Epidermal melanocyte (primary cell): ENCODE results near the gene TOPORS.
"Not testable (repeated sequence)": the region's sequence is repeated elsewhere in the genome, so short reads cannot be mapped to it uniquely, and the experiment has no call there.

Source experiments
- DNase-seq: peaks from one replicate; pipeline ENCODE4 v3.0.0; 2011; ENCODE audit warnings: low spot score; ENCODE audit not compliant: insufficient read length

Gene TOPORS

DNA sequence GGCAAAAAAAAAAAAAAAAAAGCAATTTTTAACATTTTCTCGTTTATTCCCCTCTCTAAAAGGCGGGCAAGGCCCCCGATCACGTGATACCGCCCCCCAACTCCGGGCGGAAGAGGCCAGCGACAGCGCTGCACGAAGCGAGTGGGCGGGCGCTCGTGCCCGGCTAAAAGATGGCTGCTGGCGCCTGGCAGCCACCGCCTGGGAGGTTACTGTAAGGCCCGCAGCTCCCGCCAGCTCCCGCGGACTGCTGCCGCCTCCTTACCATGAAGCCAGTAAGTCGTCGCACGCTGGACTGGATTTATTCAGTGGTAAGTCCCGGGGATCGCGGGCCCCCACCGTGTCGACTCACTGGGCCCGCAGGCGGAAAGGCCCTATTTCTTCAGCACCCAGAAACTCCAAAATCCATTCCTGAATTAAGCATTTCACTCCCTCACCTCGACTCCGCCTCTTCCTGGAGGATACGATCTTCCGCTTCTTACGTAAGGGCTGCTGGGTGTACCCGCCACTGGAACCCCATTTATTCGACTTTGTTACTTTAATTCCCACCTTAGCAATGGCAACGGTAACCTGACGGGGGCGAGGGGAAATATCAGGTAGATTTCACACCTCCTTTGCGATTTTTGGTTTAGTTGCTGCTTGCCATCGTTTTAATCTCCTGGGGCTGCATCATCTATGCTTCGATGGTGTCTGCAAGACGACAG is at the start of gene TOPORS, which contains the start of gene SMIM27:
Gene TOPORS, minus strand, starts transcription at position 415 of the 701 bp plus-strand sequence. Its CDS starts 150 bp downstream, at position 265.
Gene SMIM27, plus strand, starts transcription at position 156 of the 701 bp plus-strand sequence. Its CDS starts 108 bp downstream, at position 264.
- DNase-seq = peak; percentile 83

GRCh38 chr9:32599021-32599420 is 46.6 kb upstream of the TOPORS start:
- not testable (repeated sequence) for DNase-seq

GRCh38 chr9:32596936-32597335 is 44.5 kb upstream of the TOPORS start:
- DNase-seq = no peak

DNA sequence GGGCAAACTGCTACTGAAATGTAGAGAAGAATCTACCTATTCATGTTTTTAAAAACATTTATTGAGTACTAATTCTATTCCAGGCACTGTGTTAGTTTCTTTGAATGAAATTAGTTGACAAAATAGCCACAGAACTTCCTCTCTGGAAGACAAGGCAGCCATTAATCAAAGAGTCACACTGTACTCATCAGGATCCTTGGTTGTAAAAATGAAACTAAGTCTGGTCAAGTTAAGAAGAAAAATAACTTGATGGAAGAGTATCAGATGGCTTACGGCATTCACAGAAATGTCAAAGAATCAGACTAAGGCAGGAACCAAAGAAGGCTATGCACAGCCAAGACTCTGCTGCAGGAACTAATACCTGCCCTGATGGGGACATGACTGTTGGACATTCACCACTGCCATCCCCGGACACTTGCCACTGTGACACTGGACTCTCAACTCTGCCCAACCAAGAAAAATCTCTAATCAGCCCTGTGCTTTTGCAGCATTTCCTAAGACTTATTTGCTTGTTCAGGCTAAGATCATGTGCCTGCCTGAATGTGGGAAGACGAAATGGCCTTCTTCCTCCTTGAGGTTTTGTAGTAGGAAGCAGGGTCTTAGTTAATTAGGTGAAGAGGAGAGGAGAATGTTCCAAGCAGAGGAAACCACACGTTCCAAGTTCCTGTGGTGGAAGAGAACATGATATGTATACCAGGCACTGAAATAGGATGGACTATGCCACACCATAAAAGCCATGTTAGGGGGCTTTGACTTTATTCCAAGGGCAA is 43.9 kb upstream of the TOPORS start:
- no peak for DNase-seq

DNA sequence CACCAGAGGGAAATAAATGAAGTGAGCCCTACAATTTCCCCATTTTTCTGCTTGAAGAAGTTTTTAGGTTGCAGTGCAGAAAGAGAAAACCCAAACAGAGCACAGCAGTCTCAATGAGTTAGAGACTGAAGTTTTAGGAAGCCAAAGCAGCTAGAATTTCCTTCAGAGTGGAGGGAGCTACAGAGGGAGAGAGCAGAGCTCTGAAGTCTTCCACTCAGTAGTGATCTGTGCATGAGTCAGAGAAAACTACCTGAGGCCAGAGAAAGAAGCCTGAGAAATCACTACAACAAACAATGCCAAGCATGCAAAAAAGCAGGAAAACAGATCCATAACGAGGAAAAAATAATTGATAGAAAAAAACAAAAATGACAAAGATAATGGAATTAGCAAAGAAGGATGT is 38.5 kb upstream of the TOPORS start:
- DNase-seq = no peak

GRCh38 chr9:32590476-32590875 is 38.1 kb upstream of the TOPORS start:
- no peak for DNase-seq

- DNase-seq = peak; percentile 78
These were observed 36.8 kb upstream of the TOPORS start for GRCh38 chr9:32589083-32589723.

GRCh38 chr9:32587901-32588300 is 35.5 kb upstream of the TOPORS start:
- DNase-seq = no peak

GRCh38 chr9:32584784-32585183 is 32.4 kb upstream of the TOPORS start:
- DNase-seq = no peak

DNA sequence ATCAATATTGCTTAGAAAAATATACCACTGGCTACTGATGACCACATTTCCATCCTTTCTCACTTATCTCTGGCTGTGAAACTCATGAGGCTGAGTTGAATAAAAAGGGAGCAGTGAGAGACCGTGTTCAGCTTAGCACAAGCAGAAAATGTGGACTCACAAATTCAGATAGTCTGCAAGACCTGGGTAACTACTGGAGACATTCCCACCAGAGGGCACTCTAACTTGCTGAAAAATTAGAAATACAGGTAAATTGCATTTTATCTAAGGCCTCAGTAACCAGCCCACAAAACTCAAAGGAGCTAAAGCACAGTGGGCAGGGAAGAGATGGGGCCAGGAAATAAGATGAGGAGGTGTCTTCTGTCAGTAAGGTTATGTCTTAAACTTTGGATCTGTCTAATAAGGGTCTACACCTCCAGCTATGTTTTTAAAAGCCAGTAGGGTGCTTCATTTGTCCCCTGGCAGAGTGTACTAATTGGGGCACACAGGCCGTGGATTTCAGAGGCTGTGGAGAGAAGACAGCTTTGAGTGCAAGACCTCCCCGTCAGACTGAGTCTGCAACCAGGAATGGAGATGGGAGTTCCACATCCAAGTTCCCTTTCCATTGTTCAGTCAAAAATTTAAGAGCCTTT is 29.2 kb upstream of the TOPORS start:
- no peak for DNase-seq

- DNase-seq = no peak
These were observed 28.4 kb upstream of the TOPORS start for GRCh38 chr9:32580631-32581300.

- no peak for DNase-seq
These were observed 27.4 kb upstream of the TOPORS start for GRCh38 chr9:32579706-32580331.

DNA sequence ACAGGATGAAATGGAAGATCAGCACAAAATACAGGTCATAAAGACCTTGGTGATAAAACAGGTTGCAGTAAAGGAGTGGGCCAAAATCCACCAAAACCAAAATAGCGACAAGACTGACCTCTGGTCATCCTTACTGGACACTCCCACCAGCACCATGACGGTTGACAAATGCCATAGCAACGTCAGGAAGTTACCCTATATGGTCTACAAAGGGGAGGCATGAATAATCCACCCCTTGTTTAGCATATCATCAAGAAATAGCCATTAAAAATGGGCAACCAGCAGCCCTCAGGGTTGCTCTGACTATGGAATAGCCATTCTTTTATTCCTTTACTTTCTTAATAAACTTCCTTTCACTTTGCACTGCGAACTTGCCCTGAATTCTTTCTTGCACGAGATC is 26.6 kb upstream of the TOPORS start:
- DNase-seq = no peak

DNA sequence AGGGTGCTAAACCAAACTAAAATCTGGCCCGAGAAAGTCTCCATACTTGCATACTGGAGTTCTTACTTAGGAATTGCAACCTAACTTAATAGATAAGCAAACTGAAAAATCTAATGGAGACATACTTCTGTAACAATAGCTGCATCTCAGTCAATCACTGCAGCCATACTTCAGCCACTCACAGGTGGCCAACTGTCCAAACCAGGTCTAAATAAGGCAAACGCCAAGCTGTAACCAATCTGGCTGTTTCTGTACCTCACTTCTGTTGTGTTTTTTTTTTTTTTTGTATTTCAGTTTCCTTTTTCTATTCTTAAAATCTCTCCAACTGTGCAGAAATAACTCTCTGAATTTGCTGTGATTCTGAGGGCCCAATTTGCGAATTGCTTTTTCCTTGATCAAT is 24.9 kb upstream of the TOPORS start:
- DNase-seq = no peak

GRCh38 chr9:32574858-32575257 is 22.5 kb upstream of the TOPORS start:
- DNase-seq = no peak

- DNase-seq = no peak
These were observed 21.4 kb upstream of the TOPORS start for GRCh38 chr9:32573821-32574220.

- DNase-seq = peak; percentile 91
These were observed 20.6 kb upstream of the TOPORS start, which contains the start of gene NDUFB6 for GRCh38 chr9:32572900-32573523. Gene NDUFB6 (minus strand): TSS chr9:32573159. CDS start chr9:32573060, 99 bp downstream.

DNA sequence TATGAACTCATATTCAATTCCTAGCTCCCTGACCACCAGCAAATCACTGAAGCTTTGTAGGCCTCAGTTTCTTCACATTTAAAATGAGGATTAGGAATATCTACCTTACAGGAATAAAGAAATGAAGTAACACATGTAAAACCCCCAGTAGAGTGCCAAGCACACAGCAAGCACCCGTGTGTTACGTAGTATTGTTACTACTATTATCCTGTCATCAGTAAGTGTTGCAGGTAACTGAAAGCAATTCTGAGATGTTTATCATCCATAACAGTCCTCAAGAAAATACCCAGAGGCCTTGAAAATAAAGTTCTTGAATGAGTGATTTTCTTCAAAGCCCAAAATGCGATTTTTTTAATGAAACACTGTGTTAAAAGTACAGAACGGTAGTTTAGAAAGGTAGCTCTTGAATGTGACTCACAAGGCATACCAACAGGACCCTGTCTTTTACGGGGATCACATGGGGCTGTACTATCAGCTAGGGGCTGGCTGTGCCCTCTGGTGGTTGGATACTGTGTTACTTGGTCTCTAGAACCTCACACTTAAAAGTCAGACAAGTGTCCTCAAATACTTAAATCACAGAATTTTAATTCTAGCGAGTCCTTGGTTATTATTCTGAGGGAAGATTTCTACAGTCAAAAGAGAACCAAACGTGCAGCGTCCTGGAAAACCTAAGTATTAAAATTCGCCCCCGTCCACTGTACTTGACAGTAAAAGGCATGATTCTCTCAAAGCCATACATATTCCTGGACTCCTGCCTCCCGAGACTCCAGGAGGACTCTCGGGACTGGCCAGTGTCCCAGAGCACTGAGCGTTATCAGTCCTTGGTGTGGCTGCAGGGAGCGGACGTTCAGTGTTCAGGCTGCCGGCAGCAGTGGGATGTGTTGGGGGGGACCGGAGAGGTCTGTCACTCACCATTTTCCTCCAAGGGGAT is 19.8 kb upstream of the TOPORS start:
- peak; percentile 75 for DNase-seq

- no peak for DNase-seq
These were observed 17.9 kb upstream of the TOPORS start for GRCh38 chr9:32570262-32570661.
